CD4-positive, alpha-beta T cell treated with Interleukin-12 subunit alpha and Interleukin-12 subunit beta, for 1 hour (primary cell): Measurements from ENCODE around the gene RAB44.
A peak's percentile ranks its signal among the peaks of the same experiment; 100 is the strongest.

Source experiments
- DNase-seq: peaks from one replicate; pipeline ENCODE4 v3.0.0-alpha.2; 2020

The RAB44 gene

DNA sequence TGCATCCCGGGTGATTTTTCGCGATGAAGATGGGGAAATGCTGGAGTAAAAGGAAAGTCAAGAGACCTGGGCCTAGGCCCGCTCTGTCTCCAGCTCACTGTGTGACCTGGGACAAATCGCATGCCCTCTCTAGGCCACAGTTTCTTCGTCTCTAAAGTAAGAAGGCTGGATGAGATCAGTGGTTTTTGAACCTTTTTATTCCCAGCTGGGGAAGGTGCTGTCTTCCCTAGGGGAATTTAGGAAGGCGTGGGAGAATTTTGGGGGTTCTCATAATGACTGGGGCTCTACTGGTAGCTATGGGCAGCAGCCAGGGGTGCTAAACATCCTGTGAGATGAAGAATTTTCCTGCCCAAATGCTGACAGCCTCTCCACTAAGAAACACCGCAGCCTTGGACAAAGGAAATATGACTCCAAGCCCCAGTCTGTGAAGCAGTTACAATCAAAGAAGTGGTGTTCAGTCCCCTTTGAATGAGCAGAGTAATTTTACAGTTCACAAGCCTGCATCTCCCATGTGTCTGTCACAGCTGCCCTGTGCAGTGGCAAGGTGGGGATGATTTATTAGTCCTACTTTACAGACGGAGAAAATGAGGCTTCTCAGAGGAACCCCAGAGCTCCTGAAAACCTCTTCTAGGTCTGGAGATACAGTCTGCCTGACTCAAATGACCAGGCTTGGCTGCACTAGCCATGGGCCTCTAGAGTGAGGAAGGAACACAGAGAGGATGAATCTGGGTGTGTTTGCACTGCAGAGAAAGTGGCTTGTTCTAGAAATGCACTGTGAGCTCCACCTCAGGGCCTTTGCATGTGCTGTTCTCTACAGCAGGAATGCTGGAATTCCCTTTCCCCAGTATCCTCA is 57.2 kb downstream of the RAB44 start:
- DNase-seq = no peak

DNA sequence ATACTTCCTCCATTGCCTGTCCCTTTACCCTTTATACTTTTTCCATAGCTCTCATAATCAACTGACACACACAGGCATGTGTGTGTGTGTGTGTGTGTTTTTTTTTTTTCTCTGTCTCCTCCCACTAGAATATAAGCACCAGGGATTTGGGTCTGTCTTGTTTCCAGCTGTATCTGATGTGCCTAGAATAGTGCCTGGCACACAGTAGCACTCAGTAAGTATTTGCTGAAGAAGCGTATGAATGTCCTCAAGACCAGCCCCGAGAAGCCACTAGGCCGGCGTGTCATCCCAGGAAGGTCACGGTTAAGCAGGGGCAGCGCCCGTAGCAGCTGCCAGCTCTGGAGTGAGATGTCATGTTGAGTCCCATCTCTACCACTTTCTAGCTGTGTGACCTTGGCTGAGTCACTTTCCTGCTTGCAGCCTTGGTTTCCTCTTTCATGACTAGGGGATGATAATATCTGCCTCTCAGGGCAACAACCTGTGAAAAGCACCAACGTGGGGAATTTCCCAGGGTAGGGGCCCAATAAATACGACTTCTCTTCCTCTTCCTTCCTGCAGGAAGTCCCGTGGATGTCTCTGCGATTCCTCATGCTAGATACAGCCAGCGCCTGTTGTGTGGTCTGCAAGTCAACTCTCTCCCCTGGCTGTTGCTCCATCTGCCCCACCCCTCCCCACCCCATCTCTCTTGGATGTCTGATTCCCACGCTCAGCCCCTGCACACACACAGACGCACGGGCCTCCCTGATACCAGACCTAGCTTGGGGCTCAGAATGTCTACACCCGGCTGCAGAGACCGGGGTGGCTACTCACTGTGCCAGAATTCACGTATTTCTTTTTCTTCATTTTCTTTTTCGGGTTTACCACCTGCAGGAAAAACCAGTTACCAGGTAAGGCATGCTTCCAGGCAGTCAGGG is 58.1 kb downstream of the RAB44 start:
- DNase-seq = peak; percentile 89

DNA sequence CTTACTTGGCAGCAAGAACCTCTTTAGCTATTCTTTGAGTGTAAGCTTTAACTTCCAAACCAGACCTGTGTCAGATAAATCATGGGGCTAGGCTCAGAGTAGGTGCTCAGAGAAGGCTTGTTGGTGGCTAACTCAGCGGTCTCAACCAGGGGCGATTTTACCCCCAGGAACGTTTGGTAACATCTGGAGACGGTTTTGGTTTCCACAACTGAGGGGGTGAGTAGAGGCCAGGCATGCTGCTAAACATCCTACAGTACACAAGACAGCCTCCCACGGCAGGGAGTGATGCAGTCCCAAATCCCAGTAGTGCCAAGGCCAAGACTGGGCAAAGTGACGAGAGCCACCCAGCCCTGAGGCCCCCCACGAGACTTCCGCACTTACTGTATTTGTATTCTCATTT is 59.2 kb downstream of the RAB44 start:
- DNase-seq = no peak

DNA sequence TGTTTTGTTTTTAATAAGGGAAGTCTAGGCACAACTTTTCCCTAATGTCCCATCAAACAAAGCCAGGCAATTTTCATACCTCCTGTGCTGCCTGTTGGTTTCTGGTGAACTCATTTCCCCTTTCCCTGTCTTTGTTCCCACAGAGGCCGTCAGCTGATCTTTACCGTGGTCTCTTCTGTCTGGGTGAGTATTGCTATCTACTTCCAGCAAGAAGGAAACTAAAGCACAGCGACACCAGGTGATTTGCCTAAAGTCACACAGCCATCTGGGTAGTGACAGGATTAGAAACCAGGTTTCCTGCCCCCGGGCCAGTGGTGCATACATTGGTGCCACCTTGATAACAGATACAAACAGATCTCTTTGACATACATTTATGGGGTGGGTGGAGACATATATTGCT is 59.6 kb downstream of the RAB44 start:
- DNase-seq = peak; percentile 67

DNA sequence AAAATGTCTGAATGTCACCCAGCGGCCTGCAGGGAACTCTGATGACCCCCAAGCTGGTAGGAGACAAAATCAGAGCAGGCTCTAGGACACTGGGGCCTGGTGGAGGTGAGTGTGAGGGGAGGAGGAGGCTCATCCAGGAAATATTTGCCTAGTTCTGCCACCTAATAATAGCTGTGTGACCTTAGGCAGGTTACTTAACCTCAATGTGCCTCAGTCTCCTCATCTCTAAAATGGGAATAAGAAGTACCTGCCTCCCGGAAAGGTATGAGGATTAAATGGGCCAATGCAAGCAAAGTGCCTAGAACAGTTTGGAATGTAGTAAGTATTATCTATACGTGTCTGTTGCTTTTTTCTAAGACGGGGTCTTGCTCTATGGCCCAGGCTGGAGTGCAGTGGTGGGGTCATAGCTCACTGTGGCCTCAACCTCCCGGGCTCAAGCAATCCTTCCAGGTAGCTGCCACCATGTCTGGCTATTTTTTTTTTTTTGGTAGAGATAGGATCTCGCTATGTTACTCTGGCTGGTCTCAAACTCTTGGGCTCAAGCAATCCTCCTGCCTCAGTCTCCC is 60.4 kb downstream of the RAB44 start:
- no peak for DNase-seq

DNA sequence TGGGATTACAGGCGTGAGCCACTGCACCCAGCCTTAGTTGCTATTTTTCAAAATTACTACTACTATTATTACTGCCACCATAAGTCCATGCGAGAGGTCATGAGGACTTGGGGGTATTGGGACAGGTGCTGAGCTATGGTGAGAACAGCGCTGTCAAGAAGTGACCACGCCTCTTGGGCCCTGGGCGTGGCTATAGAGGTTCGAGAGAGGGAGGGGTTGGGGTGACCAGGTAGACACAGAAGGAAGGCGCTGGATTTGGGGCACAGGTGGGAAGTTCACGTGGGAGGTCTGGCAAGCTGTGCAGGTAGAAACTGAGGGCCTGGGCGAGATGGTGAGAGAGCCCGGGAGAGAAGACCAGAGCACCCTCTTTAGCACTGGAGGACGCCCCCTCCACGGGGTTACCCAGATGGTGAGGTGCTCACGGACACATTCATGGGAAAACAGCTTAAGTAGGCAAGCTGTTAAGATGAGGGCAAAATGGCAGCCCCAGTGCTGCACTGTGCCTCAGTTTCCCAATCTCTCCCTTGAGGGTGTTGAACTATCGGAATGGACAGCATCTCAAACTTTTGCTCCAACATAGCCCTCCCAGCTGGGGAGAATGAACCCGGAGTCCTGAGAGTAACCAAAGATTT is 61.0 kb downstream of the RAB44 start:
- DNase-seq = no peak

DNA sequence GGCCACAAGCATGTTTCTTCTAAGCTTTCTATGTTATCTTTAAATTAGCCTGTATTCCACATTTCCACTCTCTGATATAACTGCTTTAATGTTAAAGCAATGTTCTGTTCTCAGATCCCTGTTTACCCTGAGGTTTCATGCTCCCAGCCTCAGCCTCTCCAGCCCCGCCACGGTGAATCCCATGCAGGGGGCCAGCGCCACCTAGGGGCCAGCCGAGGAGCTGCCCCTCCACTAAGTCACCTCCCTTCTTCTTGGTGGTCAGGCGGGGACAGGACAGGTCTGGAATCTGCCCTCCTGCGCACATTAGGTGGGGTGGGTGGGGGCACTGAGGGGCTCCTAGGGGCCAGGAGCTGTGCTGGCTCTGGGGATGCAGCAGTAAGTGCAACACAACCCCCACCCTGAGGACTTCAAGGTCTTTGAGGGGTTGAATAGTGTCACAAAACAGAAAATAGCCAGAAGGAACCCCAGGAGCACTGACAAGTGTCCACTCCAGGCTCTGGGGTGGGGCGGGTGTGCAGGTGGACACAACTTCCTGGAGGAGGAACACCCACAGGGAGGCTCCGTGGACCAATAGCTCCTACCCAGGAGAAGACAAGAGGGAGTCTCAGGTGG is 61.6 kb downstream of the RAB44 start:
- peak; percentile 83 for DNase-seq

DNA sequence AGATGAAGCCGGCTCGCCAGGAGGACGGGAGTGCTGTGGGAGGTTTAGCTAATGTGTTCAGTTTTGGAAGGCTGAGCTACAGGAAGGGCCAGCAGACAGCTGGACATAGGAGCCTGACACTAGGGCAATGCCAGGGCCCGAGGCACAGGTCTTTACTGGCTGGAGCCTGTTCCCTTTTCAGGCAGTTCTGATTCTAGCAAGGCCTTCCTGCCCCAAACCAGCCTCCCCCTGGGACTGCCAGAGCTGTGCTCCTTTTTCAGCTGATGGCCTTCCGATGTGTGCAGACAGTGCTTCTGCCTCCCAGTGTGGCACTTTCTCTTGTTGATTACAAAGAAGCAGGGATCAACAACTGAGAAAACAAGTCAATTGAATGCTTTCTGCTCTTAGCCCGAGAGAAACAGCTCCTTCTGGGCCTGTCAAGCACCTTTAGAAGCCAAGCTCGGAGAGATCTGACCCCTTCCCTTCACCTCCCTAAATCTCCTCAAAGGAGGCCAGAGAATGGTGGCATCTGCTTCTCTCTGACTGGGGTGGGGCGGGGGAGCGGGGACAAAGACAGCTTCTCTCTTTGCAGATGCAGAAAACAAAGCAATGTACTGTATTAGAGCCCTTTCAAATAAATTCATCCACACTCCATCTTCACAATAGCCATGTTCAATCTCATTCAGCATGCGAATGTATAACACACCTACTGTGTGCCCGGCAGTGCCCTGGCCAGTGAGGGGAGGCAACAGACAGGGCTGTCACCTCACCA is 63.2 kb downstream of the RAB44 start:
- DNase-seq = no peak

DNA sequence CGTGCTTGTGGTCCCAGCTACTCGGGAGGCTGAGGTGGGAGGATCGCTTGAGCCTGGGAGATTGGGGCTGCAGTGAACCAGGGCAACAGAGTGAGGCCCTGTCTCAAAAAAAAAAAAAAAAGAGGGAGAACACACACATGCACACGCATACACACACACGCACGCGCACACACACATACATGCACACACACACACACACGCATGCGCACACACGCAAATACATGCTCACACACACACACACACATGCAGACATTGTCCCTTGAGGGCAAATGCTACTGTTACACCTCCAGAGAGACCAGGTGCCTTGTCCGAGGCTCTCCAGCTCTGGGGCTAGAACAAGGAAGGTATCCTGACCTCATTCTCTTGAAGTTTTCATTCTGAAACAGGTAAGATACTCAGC is 64.5 kb downstream of the RAB44 start:
- no peak for DNase-seq

DNA sequence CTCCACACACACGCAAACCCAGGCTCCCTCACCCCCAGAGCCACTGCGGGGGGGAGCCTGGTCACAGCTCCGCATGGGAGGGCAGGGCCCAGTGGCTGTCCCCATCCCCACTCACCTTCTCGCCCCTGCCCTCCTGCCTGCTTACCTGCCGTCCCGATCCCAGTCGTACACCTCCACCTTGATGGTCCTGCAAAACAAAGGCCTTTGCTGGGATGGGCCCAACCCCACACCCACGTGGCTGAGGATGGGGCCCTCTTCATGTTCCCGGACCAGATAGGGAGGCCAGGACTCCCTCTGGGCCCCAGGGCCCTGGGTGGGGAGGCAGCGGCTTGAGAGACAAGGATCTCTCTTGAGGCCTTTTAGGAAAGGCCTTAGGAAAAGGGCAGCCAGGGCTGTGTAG is 67.6 kb downstream of the RAB44 start:
- DNase-seq = no peak

DNA sequence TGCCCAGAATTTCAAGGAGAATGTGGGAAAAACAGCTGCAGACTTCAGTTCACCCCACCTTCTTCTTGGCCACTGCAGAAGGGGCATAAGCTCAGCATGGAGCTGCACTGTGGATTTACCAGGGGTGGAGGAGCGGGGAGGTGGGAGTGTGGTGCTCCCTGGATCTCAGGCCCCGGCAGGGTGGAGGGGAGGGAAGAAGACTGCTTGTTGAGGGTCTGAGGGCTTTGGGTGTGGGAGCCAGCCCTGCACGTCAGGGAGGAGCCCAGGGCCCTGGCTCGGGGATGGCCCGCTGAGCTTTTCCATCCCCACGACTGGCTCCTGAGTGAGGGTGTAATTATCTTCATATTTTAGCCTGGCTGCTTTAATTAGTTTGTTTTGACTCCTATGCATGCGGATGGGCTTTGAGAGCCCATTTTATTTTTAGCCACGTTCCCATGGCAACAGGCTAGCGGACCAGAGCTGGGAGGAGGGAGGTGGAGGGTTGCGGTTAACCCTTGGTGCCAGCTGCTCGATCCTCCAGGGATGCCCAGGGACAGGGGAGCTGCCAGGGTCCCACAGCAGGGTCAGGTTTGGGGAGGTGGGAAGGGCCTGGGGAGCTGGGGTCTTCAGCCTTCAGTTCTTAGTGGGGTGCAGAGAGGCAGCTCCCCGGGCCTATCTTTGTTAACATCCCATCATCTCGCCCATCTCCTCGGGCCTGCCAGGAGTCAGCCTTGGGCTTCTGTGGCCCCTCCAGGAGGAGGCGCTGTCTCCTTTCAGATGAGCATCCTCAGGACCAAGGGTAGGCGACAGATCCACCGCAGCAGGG is 68.2 kb downstream of the RAB44 start:
- peak; percentile 85 for DNase-seq

DNA sequence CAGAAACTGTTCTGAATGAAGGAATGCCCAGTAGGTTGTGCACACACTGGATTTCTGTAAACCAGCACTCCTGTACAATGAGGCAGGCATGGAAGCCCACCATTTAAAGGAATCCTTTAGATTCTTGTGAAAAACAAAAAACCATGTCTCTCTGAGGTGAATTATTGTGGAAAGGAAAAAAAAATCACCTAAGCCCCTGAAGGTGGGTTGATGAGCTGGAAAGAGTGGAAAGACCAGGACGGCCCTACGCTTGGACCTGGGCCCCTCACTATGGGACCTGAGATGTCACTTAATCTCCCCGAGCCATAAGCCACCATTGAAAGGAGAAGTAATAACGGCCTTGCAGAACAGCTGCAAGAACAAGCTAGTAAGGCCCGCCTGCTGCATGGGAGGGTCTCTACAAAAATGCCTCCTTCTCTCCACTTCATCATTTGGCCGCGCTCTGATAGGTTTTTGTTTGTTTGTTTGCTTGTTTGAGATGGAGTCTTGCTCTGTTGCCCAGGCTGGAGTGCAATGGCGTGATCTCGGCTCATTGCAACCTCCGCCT is 68.8 kb downstream of the RAB44 start:
- no peak for DNase-seq

DNA sequence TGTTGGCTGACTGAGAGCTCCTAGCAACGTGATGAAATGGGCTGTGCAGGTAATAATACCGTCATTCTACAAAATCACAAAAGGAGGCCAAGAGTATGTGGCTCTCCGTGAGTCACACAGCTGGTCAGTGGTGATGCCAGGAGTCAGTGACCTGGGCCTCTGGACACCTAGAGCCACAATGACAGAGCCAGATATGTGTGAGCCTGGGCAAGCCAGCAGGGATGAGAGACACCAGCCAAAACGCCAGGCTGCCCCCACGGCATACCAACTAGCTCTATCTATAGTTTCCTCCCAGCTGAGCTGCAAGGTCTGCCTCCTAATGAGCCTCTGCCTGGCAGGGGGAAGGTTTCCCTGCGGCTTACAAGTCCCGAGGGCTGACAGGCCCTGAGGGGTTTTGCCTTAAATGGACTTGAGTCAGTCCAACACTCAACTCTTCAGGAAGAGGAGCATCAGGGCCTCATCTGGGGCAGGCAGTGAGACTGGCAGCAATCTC is 71.6 kb downstream of the RAB44 start:
- DNase-seq = no peak

DNA sequence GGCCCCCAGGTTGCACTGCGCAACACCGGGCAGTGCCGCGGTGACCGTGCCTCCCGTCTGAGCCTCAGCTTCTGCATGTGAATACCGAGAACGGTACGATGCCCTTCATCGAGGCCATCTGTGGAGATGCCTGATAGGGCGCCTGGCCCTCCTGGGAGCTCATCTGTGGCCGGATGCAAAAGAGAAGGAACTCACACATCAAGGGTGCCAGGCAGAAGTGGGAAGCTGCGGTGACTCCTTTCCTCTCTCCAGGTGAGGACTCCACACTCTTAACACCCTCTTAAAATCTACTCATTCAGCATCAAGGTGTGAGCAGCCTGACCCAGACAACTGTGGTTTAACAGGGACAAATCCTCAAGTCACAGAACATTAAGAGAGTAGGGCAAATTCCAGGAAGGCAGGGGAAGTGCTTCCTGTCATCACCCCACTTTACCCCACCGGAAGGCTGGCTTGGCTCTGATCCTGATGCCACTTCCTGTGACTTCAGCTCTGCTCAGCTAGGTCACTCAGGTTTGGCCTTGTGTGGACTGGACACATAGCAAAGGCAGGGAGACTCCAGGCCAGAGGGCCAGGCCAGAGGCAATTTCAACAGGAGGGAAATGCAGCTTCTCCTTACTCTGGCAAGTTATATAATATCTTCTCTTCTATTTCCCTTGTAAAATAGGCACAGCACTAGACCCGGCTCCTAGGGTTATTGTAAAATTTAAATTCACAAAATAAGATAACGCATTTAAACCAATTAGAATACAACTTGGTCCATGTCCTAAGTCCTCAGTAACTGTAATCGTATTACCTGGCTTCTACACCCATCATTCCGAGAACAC is 72.3 kb downstream of the RAB44 start:
- peak; percentile 34 for DNase-seq

DNA sequence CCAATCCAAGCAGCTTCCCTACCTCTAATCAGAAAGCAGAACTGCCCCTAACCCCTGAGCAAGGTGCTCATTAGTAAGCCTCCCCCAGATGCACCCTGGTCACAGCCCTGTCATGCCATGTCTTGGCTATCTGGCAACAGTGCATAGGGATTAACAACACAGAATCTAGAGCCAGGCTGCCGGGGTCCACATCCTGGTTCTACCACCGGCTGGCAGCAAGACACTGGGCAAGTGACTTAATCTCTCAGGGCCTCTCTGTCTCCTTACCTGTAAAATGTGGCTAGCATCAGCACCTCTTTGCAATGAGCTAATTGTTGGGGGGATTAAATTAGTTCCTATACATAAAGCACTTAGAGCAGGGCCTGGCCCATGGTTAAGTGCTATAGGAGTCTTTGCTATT is 73.5 kb downstream of the RAB44 start:
- DNase-seq = no peak

DNA sequence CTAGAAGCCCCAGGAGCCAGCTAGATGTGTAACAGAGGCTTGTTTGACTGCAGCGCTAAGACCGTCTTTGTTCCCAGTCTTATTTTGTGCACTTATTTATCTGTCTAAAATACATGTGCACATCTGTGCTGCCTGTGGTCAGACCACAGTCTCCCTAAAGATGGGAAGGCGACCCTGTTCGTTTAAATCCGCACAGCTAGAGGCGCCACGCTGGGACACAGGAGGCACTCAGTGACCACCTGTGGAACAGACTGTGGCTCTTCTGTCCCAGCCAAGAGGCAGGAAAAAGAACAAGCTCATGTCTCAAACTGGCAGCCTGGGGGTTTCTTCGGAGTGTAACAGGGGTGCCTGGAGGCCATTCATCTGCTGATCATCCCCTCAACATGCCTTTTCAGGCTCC is 74.8 kb downstream of the RAB44 start:
- DNase-seq = no peak

DNA sequence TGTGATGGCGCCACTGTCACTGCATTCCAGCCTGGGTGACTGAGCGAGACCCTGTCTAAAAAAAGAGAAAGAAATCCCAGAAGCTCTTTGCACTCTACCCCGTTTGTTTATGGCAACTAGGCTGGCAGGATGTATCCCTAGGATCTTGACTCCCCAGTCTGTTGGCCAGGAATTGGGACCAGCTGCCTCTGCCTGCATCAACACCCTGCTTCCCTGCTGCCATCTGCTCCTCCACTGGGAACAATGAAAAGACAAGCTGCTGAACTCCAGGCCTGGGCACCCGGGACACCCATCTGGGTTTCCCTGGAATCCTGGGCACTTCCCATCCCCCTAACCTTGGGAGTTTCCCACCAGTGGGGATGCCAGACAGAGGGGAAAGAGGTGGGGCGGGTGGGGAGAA is 76.7 kb downstream of the RAB44 start:
- DNase-seq = no peak

DNA sequence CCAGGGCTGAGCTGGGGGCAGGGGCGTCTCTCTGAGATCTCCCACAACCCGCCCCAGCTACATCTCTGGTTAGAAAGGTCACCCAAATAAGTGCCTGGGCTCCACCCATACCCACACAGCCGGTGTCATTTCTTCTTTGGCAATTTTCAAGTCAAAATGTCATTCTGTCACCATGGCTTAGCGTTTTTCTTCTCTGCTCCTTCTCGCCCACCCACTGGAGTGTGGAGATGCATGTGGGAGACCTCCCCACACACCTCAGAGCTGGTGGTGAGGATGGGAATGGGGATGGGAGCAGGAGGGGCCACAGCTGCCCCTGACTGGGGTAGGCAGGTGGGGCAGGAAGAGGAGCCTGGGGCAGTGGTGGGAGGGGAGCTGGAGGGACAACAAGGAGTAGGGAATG is 78.5 kb downstream of the RAB44 start:
- no peak for DNase-seq

DNA sequence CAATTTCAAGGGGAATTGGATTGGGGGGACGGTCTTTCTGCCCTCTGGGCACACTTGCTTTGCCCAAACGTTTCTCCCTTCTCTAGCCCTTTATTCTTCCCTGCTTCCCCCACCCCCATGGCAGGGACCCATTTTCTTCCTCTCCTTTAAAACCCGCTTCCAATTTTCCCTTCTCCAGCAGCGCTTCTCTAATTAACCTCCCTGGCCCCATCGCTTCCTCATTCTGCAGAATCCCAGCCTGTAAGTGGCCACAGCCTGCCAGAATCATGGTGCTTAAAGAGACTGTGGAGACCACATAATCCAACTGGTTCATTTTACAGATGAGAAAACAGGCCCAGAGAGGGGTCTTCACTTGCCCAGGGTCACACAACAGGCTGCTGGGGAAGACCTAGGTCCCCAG is 80.2 kb downstream of the RAB44 start:
- DNase-seq = no peak

DNA sequence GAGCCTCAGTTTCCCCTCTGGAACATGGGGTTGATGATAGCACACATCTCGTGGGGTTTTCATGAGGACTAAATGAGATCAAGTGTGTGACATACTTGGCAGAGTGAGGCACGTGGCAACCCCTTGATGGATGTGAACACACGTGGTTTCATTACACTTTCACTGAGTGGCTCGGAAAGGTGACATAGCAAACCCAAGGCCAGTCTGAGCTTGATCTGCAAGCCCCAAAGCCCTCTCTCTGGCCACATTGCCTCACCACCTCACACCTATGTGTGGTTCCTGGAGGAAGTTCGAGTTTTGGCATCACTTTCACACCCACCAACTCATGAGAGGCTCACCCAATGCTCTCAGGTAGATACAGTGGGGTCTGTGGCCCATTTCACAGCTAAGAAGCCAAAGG is 81.6 kb downstream of the RAB44 start:
- no peak for DNase-seq
